CD4-positive, CD25-positive, alpha-beta regulatory T cell (primary cell): ENCODE data around the gene FHAD1. TPM values are rescaled to one million over a fixed set of nuclear protein-coding genes. Genes with fewer than 3 reads are reported as not detected.

Source experiments
- ATAC-seq, 2 donors: fragments of 150-1000 bp; cut with Tn5 transposase; one replicate each; pipeline ENCODE4 v1.10.0; 2021; ENCODE audit warnings: low read depth in 2 of 2, moderate number of reproducible peaks in 2 of 2, moderate library complexity in 1 of 2
- DNase-seq, 3 donors: peaks; one replicate each; pipeline versions ENCODE4 v3.0.0 to v3.0.0-alpha.2; 2012 to 2022; ENCODE audit warnings: mixed read lengths in 1 of 3
- H3K27ac ChIP-seq: one replicate; pipeline ENCODE4 v1.7.0; 2013; ENCODE audit warnings: mild to moderate bottlenecking, low read length; ENCODE audit not compliant: insufficient read depth, poor library complexity, severe bottlenecking
- H3K27me3 ChIP-seq: one replicate; pipeline ENCODE4 v1.7.0; 2013; ENCODE audit warnings: low read length; ENCODE audit not compliant: control insufficient read depth, insufficient read depth
- H3K36me3 ChIP-seq: one replicate; pipeline ENCODE4 v1.7.0; 2013; ENCODE audit warnings: mild to moderate bottlenecking, low read length, moderate library complexity; ENCODE audit not compliant: control insufficient read depth, insufficient read depth
- H3K4me1 ChIP-seq: 2 replicates; pipeline ENCODE4 v1.7.0; 2013; ENCODE audit warnings: mild to moderate bottlenecking, low read length; ENCODE audit not compliant: insufficient read depth, control insufficient read depth, poor library complexity, severe bottlenecking
- H3K4me3 ChIP-seq: one replicate; pipeline ENCODE4 v1.7.0; 2013; ENCODE audit warnings: low read depth, mild to moderate bottlenecking, low read length, moderate library complexity
- H3K9me3 ChIP-seq, 2 experiments: 1 replicate in 1 of 2; 2 replicates in 1 of 2; pipeline ENCODE4 v1.7.0; 2013; ENCODE audit warnings: low read length in 2 of 2, mild to moderate bottlenecking in 1 of 2, moderate library complexity in 1 of 2; ENCODE audit not compliant: control insufficient read depth in 2 of 2
- H3K27ac Mint-ChIP-seq, 3 donors: one replicate each; pipeline ENCODE4 v1.8.0; 2020 to 2022; ENCODE audit warnings: mild to moderate bottlenecking in 3 of 3, mixed read lengths in 3 of 3, moderate library complexity in 2 of 3
- H3K27me3 Mint-ChIP-seq: one replicate; pipeline ENCODE4 v1.8.0; 2022; ENCODE audit warnings: mild to moderate bottlenecking, mixed read lengths
- H3K36me3 Mint-ChIP-seq: one replicate; pipeline ENCODE4 v1.8.0; 2020; ENCODE audit warnings: mixed read lengths
- H3K4me1 Mint-ChIP-seq, 4 donors: one replicate each; pipeline ENCODE4 v1.8.0; 2020 to 2022; ENCODE audit warnings: mixed read lengths in 4 of 4, mild to moderate bottlenecking in 1 of 4
- H3K4me3 Mint-ChIP-seq, 4 donors: one replicate each; pipeline ENCODE4 v1.8.0; 2020 to 2022; ENCODE audit warnings: mild to moderate bottlenecking in 4 of 4, mixed read lengths in 4 of 4, moderate library complexity in 3 of 4
- H3K9me3 Mint-ChIP-seq, 7 donors: one replicate each; pipeline ENCODE4 v1.8.0; 2020 to 2022; ENCODE audit warnings: mixed read lengths in 7 of 7, mild to moderate bottlenecking in 3 of 7, moderate library complexity in 2 of 7
- polyA plus RNA-seq, 4 donors: library from polyadenylated mRNA; unstranded; fragments of 300-500 nt; fragmentation: Illumina TruSeq; gene quantifications; one replicate each; pipeline ENCODE4 v1.2.3, GENCODE V29; 2021
- total RNA-seq: library from RNA; stranded (reverse); gene quantifications from one replicate; pipeline ENCODE4 v1.2.3, GENCODE V29; 2022

FHAD1 gene
- total and polyA plus RNA-seq, 5 donors from 2014 or later, result not detected

DNA sequence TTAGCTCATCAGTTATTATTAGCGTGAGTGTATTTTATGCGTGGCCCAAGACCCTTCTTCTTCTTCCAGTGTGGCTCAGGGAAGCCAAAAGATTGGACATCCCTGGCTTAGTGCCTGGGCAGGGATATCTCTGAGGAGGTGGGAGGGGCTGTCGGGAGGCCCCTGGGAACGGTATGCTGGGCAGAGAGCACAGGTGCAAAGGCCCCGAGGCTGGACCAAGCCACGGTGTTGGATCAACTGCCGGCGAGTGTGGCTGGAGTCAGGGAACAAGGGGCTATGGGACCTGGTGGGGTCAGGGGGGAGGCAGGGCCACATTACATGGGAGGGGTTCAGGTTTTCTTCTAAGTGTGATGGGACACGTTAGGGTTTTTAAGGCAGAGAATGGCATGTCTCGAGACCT is 62.7 kb downstream of the FHAD1 start:
- Mint-ChIP-seq H3K27me3 (peaks cover 7% of the 10 kb centered on the region), H3K36me3 (no peaks in the 10 kb centered on the region), H3K4me3 (no peak overlapping the region), H3K9me3 (peaks cover 0 to 4% (median 0%) of the 10 kb centered on the region in 7 donors), H3K4me1 (no peaks in the 10 kb centered on the region), H3K27ac (no peak overlapping the region)
- H3K4me3 ChIP-seq, result no peak overlapping the region
- H3K27me3 ChIP-seq, result no peaks in the 10 kb centered on the region
- no peaks in the 10 kb centered on the region for H3K4me1 ChIP-seq
- no peaks in the 10 kb centered on the region for H3K9me3 ChIP-seq
- ATAC-seq (no peak), DNase-seq (no peak)
- H3K36me3 ChIP-seq, result no peaks in the 10 kb centered on the region
- no peak overlapping the region for H3K27ac ChIP-seq

DNA sequence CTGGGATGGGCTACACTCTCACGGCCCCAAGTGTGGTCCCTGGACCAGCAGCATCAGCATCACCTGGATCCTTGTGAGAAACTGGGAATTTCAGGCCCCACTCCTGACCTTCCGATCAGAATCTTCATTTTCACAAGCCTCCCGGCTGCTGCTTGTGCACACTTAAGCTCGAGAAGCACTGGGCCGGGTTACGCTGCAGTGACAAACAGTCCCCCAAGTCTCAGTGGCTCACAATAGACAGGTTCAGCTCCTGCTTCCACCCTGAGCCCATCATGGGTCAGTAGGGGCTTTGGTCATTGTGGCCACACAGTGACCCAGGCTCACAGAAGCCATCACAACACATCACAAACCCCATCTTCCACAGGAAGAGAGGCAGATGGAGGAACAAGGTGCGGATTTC is 63.5 kb downstream of the FHAD1 start:
- ATAC-seq, result no peak
- no peaks in the 10 kb centered on the region for H3K4me1 ChIP-seq
- Mint-ChIP-seq H3K27me3 (peaks cover 6% of the 10 kb centered on the region), H3K9me3 (peaks cover 0 to 4% (median 0%) of the 10 kb centered on the region in 7 donors), H3K4me1 (no peaks in the 10 kb centered on the region), H3K27ac (no peak overlapping the region), H3K4me3 (no peak overlapping the region), H3K36me3 (no peaks in the 10 kb centered on the region)
- no peak for DNase-seq
- H3K4me3 ChIP-seq, result no peak overlapping the region
- no peaks in the 10 kb centered on the region for H3K36me3 ChIP-seq
- no peaks in the 10 kb centered on the region for H3K9me3 ChIP-seq
- no peak overlapping the region for H3K27ac ChIP-seq
- no peaks in the 10 kb centered on the region for H3K27me3 ChIP-seq

DNA sequence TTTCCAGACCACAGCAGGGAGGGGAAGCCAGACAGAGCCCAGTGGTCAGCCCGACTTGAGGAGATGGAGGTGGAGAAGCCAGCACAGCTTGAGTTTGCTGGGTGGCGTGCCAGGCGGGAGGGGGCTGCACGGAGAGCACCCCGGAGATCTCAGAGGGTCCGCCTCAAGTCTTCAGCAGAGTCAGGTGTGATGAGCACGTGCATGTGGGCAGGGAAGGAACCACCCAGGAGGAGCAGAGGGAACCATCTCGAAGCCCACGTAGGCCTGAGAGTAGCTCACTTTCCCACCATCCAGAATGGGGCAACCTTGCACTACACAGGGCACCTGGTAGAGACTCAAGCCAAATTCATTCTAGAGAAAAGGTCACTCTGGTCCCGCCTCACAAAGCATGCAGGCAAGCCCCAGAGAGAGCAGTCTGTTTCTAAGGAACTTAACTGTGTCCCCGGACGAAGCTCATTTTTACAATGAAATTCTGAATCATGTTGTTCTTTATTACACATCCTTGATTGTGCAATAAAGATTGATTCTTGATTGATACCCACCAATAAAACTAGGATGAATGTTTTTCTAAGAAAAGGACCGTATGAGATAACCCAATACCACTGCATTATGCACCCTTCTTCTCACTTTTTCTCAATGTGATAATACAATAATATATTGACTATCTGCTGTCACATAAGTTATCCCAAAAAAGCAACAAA is 64.2 kb downstream of the FHAD1 start:
- Histone ChIP-seq H3K4me1 (no peaks in the 10 kb centered on the region), H3K27ac (no peak overlapping the region), H3K4me3 (no peak overlapping the region), H3K9me3 (no peaks in the 10 kb centered on the region), H3K36me3 (no peaks in the 10 kb centered on the region), H3K27me3 (no peaks in the 10 kb centered on the region)
- Mint-ChIP-seq H3K36me3 (no peaks in the 10 kb centered on the region), H3K9me3 (peaks cover 0 to 4% (median 0%) of the 10 kb centered on the region in 7 donors), H3K27me3 (peaks cover 8% of the 10 kb centered on the region), H3K4me3 (no peak overlapping the region), H3K27ac (no peak overlapping the region), H3K4me1 (no peaks in the 10 kb centered on the region)
- no peak for ATAC-seq
- no peak for DNase-seq

DNA sequence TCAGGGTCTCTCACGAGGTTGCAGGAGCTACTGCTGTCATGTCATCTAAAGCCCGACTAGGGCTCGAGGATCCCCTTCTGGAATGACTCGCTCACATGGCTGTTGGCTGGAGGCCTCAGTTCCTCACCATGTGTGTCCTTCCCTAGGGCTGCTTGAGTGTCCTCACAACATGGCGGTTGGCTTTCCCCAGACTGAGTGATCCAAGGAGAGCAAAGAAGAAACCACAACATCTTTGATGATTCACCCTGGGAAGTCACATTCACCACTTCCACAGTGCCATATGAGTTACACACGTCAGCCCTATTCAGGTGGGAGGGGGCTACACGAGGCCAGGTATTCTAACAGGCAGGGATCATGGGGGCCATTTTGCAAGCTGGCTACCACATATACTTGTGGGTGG is 64.9 kb downstream of the FHAD1 start:
- no peaks in the 10 kb centered on the region for H3K27me3 ChIP-seq
- Mint-ChIP-seq H3K4me1 (no peaks in the 10 kb centered on the region), H3K27me3 (peaks cover 13% of the 10 kb centered on the region), H3K36me3 (no peaks in the 10 kb centered on the region), H3K27ac (no peak overlapping the region), H3K9me3 (peaks cover 0 to 4% (median 0%) of the 10 kb centered on the region in 7 donors), H3K4me3 (no peak overlapping the region)
- no peak overlapping the region for H3K4me3 ChIP-seq
- H3K4me1 ChIP-seq, result no peaks in the 10 kb centered on the region
- no peak for DNase-seq
- H3K27ac ChIP-seq, result no peak overlapping the region
- no peaks in the 10 kb centered on the region for H3K36me3 ChIP-seq
- no peaks in the 10 kb centered on the region for H3K9me3 ChIP-seq
- no peak for ATAC-seq

DNA sequence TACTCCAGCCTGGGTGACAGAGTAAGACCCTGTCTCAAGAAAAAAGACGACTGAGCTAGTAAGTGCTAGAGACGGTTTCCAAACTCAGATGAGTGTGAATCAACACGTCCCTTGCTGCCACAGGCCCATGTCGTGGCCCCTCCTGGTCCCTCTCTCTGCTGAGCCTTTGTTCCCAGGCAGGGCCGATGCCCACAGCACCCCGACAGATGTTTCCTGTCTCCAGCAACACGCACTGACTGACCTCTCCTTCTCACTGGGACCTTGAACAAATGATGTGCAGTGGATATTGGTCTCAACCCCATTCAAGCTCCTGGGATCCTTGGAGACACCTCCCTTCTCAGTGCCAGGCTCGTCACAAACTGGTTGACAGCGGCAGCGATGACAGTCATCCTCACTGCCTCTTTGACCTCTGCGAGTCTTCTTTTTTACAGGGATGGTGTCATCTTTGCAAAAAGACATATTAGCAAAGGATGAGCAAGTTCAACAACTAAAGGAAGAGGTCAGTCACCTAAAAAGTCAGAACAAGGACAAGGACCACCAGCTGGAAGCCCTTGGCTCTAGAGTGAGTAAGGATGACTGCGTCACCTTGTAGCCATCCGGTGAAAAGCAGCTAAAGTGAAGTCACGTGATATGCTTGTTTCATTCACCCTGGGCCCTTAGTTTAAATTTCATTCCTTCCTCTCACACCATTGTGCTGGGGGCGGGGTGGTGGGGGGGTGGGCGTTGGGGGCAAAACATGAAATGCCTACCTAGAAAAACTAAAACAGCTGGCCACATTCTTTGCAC is 65.8 kb downstream of the FHAD1 start:
- no peak overlapping the region for H3K4me3 Mint-ChIP-seq
- Histone ChIP-seq H3K27me3 (no peaks in the 10 kb centered on the region), H3K9me3 (no peaks in the 10 kb centered on the region), H3K36me3 (no peaks in the 10 kb centered on the region), H3K4me1 (no peaks in the 10 kb centered on the region), H3K27ac (no peak overlapping the region), H3K4me3 (no peak overlapping the region)
- no peaks in the 10 kb centered on the region for H3K36me3 Mint-ChIP-seq
- H3K27me3 Mint-ChIP-seq, result peaks cover 13% of the 10 kb centered on the region
- H3K4me1 Mint-ChIP-seq, result no peaks in the 10 kb centered on the region
- peaks cover 0 to 4% (median 0%) of the 10 kb centered on the region in 7 donors for H3K9me3 Mint-ChIP-seq
- ATAC-seq (no peak), DNase-seq (no peak)
- no peak overlapping the region for H3K27ac Mint-ChIP-seq

DNA sequence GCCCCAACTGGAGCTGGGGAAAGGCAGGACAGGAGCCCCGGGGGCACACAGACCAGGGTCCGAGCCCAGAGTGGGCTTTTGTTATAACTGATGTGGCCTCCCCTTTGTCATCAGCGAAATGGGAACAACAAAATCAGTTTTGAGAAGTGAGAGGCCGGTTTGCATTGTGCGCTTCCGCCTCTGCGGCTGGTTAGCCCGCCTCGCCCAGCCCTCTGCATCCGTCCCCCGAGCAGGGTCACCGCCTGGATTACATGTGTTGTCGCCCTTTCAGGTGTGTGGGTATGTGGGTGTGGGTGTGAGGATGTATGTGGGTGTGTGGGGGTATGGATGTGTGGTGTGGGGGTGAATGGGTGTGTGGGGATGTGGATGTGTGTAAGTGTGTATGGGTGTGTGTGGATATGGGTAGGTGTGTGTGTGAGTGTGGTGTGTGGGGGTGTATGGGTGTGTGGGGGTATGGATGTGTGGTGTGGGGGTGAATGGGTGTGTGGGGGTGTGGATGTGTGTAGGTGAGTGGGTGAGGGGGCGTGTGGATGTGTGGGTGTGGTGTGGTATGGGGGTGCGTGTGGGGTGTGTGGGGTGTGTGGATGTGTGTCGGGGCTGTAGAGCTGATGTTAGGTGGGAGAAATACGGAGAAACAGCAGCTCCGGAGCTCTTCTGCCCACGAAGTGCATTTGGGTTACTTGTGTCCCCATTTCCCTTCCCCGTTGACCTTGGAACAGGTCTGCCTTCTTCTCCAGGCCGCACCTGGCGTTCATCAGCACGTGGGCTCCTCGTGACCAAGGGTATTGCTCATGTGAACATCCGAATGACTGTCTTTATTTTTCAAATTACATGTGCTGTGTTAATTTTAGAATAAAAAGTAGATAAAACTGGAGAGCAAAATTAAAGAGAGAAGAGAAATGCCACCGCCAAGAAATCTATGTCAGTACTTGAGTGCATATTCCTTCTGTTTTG is 67.6 kb downstream of the FHAD1 start:
- Histone ChIP-seq H3K9me3 (no peaks in the 10 kb centered on the region), H3K4me1 (no peaks in the 10 kb centered on the region), H3K36me3 (no peaks in the 10 kb centered on the region), H3K4me3 (no peak overlapping the region), H3K27ac (no peak overlapping the region), H3K27me3 (no peaks in the 10 kb centered on the region)
- Mint-ChIP-seq H3K4me3 (no peak overlapping the region), H3K4me1 (no peaks in the 10 kb centered on the region), H3K9me3 (peaks cover 0 to 4% (median 0%) of the 10 kb centered on the region in 7 donors), H3K27ac (no peak overlapping the region), H3K36me3 (no peaks in the 10 kb centered on the region), H3K27me3 (peaks cover 13% of the 10 kb centered on the region)
- ATAC-seq (no peak), DNase-seq (no peak)

DNA sequence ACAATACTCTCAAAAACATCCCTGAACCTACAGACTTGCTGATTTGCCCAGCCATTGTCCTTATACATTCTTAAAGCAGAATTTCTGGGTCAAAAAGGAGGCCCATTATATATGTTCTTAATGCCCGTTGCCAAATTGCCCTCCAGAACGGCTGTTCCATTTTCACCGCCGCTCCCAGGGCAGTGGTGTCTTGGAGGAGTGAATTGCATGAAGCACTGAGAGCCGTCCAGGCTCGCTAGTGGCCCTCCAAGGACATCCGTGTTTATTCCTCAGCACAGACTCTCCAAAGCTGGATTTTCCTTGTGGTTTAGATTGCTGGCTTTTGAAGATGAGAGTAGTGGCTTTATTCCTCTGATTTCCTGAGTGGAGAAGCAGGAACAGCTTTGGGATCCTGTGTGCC is 68.8 kb downstream of the FHAD1 start:
- peak overlapping the region in 1 of 3 donors; percentile 38 for H3K27ac Mint-ChIP-seq
- H3K27me3 Mint-ChIP-seq, result peaks cover 16% of the 10 kb centered on the region
- no peaks in the 10 kb centered on the region for H3K4me1 Mint-ChIP-seq
- H3K9me3 Mint-ChIP-seq, result peaks cover 0 to 12% (median 2%) of the 10 kb centered on the region in 7 donors
- H3K4me1 ChIP-seq, result no peaks in the 10 kb centered on the region
- no peaks in the 10 kb centered on the region for H3K36me3 ChIP-seq
- no peak overlapping the region for H3K4me3 Mint-ChIP-seq
- no peak for DNase-seq
- no peaks in the 10 kb centered on the region for H3K36me3 Mint-ChIP-seq
- no peak overlapping the region for H3K27ac ChIP-seq
- H3K27me3 ChIP-seq, result no peaks in the 10 kb centered on the region
- no peak for ATAC-seq
- H3K9me3 ChIP-seq, result no peaks in the 10 kb centered on the region
- no peak overlapping the region for H3K4me3 ChIP-seq
